HL-60 (cell line): ENCODE results near the gene CYB5RL.

Experiments used
- CTCF ChIP-seq: IDR thresholded peaks from one replicate; pipeline ENCODE4 v1.5.1; 2011; ENCODE audit warnings: low read length, control low read depth, inconsistent platforms; ENCODE audit not compliant: insufficient read depth
- GABPA ChIP-seq: IDR thresholded peaks from 2 replicates; pipeline ENCODE4 v1.6.1; 2012; ENCODE audit warnings: low read depth
- POLR2AphosphoS5 ChIP-seq: IDR thresholded peaks from 2 replicates; pipeline ENCODE4 v1.6.1; 2012; ENCODE audit warnings: low read depth
- REST ChIP-seq: IDR thresholded peaks from 2 replicates; pipeline ENCODE4 v1.6.1; 2012; ENCODE audit warnings: low read depth; ENCODE audit not compliant: insufficient replicate concordance
- SPI1 ChIP-seq: IDR thresholded peaks from 2 replicates; pipeline ENCODE4 v1.6.1; 2012; ENCODE audit warnings: low read depth, mild to moderate bottlenecking, borderline replicate concordance

GRCh38 chr1:54243022-54243421, 43.2 kb upstream of the CYB5RL start:
- TF ChIP-seq CTCF (no peak), GABPA (no peak), POLR2AphosphoS5 (no peak), REST (no peak), SPI1 (no peak)
